Left colon (tissue), 2 donors: ENCODE measurements around the gene CCNA2. TPM values are rescaled to one million over a fixed set of nuclear protein-coding genes. Genes with fewer than 3 reads are reported as not detected.

Experiments used
- ATAC-seq: fragments of 200-7000 bp; cut with Tn5 transposase; one replicate; pipeline ENCODE4 v1.9.1; 2020; ENCODE audit warnings: mild to moderate bottlenecking, moderate library complexity
- DNase-seq, 2 donors: peaks; one replicate each; pipeline ENCODE4 v3.0.0-alpha.2; 2020
- intact Hi-C, 2 donors: fragments of 100-400 bp; cut with DNase I in 1 of 2; cut with micrococcal nuclease in 1 of 2; formaldehyde crosslinking; loops; one replicate each; pipeline versions ENCODE4 v1.11.2 to v1.14.0; 2022; cut with DNase I, micrococcal nuclease
- total RNA-seq, 2 donors: library from RNA; stranded (reverse); fragmentation: NEBNext Ultra II Directional; extraction: Animal tissue kit (Norgen Biotek cat#: 25700); gene quantifications; one replicate each; pipeline ENCODE4 v1.2.1, GENCODE V29; 2021
- donor health status: DM: no; HTN: no; CAD: no.
- donor health status: DM: yes; HTN: yes; CAD: no.

CCNA2 gene
- total RNA-seq, 2 donors from 2014 or later = 3.6 to 10.0 TPM

DNA sequence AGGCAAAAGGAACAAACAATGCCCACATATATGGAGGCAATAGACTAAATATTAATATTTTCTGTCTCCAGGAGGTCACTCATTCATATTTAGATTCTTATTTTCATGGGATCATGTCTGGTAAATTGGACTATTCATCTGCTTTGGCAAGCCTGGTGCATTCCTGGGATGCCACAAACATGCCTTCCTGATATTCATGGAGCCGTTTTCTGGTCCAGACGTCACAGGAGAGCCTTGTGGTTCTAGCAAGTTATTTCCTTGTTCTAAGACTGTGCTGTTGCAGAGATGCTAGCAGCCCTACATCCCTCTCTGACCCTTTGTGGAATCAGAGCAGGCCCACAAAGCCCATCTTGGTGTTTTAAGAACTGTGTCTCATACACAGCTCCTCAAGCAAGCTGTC, 38.7 kb downstream of the CCNA2 start:
- no peak for DNase-seq
- intact Hi-C loops = no loop called here
- ATAC-seq = no peak

GRCh38 chr4:121784401-121784800, 39.3 kb downstream of the CCNA2 start:
- intact Hi-C loops = no loop called here

GRCh38 chr4:121783210-121783609, 40.5 kb downstream of the CCNA2 start:
- ATAC-seq = no peak
- intact Hi-C loops = no loop called here
- DNase-seq = no peak

More at GRCh38 chr4:121784401-121784800, 39.3 kb downstream of the CCNA2 start:
- no peak for DNase-seq
- no peak for ATAC-seq

GRCh38 chr4:121778991-121779628, 44.6 kb downstream of the CCNA2 start:
- intact Hi-C loops = no loop called here
- no peak for ATAC-seq
- no peak for DNase-seq

- DNase-seq (no peak), ATAC-seq (no peak)
- intact Hi-C loops = no loop called here
Measured at GRCh38 chr4:121777625-121778024, 46.1 kb downstream of the CCNA2 start.

DNA sequence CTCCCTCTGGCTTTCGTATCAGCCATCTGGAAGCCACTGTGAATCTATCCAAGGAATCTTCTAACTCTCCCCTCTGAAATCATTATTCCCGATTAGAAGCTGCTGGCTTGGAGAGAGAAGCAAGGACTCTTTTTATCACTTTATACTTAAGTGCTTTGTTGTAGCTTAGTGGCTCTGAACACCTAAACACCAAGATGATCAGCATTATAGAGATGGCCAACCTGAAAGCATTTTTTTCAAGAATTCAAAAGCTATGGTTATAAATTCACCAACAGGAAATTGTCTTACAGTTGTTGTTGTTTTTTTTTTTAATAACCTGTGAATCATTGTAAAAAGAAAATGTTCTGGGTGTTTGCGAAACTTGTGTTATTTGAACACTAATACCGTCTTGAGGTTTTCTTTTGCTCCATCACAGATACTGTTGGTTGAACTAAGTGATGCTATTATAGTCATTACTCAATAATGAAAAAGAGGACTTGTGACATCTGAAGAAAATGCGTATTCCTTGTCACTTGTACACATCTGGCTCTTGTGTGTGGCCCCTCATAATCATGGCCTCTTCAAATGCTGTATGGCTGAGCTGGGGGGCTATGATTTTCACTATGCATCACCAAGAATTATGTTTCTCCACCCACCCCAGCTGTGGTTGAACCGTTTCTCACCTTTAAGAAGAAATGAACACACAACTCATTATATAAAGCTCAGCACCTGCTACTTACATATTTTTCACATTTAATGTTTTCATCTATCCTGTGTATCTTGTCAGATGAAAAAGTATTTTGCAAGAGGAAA, 46.9 kb downstream of the CCNA2 start:
- intact Hi-C loops = no loop called here
- ATAC-seq (no peak), DNase-seq (no peak)

DNA sequence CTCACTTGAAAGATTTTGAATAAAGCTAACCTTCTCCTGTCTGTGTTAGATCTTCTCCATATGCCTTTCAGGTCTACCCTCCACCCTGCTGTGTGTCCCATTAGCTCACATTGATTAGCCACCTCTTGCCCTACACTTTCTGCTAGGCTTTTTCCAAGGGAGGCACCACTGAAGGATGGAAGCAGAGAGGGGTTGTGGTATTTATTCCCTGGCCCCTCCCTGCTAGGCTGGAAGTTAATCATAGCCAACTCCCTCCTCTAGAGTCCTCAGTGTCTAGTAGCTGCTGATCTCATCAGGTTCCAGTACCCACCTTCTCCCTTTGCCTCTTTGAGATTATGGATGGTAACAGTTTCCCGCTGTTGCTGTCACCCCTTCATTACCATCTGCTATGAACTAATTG, 49.8 kb downstream of the CCNA2 start:
- no peak for DNase-seq
- intact Hi-C loops = no loop called here
- no peak for ATAC-seq

DNA sequence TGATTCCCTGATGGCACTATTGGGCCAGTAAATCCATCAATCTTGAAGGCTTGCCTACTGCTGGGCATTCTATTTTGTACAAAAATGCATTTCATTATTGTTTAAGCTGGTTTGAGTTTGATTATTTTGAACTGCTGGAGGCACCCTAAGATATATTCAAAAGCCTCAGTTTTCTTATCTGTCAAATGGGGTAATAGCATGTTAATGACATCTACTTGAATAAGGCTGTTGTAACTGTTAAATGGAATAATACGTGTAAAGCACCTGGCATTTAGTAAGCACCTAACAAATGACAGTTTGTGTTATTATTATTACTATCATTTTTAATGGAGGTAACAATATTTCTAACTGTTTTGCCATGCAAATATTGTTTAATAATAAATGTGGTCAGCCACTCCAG, 51.8 kb downstream of the CCNA2 start:
- no peak for DNase-seq
- intact Hi-C loops = no loop called here
- ATAC-seq = no peak

- ATAC-seq (no peak), DNase-seq (no peak)
- intact Hi-C loops = no loop called here
Measured at GRCh38 chr4:121769341-121769740, 54.3 kb downstream of the CCNA2 start.

DNA sequence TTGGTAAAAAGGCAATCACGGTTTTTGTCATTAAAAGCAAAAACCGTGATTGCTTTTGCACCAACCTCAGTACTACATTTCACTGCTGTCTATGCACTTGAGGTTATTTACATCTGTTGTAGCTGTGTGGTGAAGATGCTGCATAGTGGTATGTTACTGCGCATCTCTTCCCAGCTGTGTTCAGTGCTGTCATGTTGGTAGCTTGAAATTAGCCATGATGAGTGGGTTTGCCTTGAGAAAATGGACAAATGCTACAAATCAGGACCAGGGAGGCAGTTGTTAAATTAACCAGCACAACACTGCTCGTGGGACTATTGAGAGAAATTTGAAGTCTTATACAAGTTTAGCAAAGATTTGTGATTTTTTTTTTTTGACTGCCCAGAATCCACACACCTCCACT, 56.5 kb downstream of the CCNA2 start:
- DNase-seq = no peak
- intact Hi-C loops = no loop called here
- no peak for ATAC-seq

Other genes starting within 250 kb of the CCNA2 start
- gene ANXA5, start 126.9 kb downstream of the CCNA2 start, total RNA-seq = 10 to 100 TPM; 61.3 to 84.7 TPM
- gene SMIM43, start 58.7 kb downstream of the CCNA2 start, total RNA-seq = under 1 TPM in 1 of 2 donors, not detected in 1; 0.17 TPM
- 10 to 100 TPM; 10.2 to 13.2 TPM for gene EXOSC9, start 22.6 kb downstream of the CCNA2 start, total RNA-seq
- gene BBS7, start 46.6 kb upstream of the CCNA2 start, total RNA-seq = 10 to 100 TPM; 11.3 to 14.1 TPM
- gene TRPC3, start 128.2 kb upstream of the CCNA2 start, total RNA-seq = 1 to 10 TPM in 1 of 2 donors, under 1 TPM in 1; 0.52 to 1.1 TPM